Heart left ventricle (tissue), 16 donors: ENCODE data around the gene SLC25A43. TPM values are rescaled to one million over a fixed set of nuclear protein-coding genes. Genes with fewer than 3 reads are reported as not detected.
A peak's percentile ranks its signal among the peaks of the same experiment; 100 is the strongest.
"Not testable (repeated sequence)": the region's sequence is repeated elsewhere in the genome, so short reads cannot be mapped to it uniquely, and the experiment has no call there.

Experiments used
- ATAC-seq, 4 donors: fragments of 200-7000 bp; cut with Tn5 transposase; one replicate each; pipeline ENCODE4 v1.9.1; 2020 to 2022; ENCODE audit warnings: moderate library complexity in 4 of 4, mild to moderate bottlenecking in 3 of 4, moderate number of reproducible peaks in 1 of 4
- DNase-seq, 5 donors: peaks; one replicate each; pipeline ENCODE4 v3.0.0-alpha.2; 2020
- H3K27ac ChIP-seq, 12 donors: fragments of 200-600 bp; sonication (generic) in 4 of 12; one replicate each; pipeline versions ENCODE4 v1.5.0 to v1.8.0; 2016 to 2022; ENCODE audit warnings: mild to moderate bottlenecking in 2 of 12
- H3K27me3 ChIP-seq, 9 donors: fragments of 200-600 bp; sonication (generic) in 2 of 9; one replicate each; pipeline versions ENCODE4 v1.5.1 to v1.8.0; 2016 to 2022; ENCODE audit warnings: mild to moderate bottlenecking in 3 of 9
- H3K36me3 ChIP-seq, 9 donors: fragments of 200-600 bp; sonication (generic) in 2 of 9; one replicate each; pipeline versions ENCODE4 v1.5.0 to v1.8.0; 2018 to 2022; ENCODE audit warnings: mild to moderate bottlenecking in 2 of 9
- H3K4me1 ChIP-seq, 12 donors: fragments of 200-600 bp; sonication (generic) in 4 of 12; one replicate each; pipeline versions ENCODE4 v1.5.0 to v1.8.0; 2016 to 2022; ENCODE audit warnings: mild to moderate bottlenecking in 3 of 12
- H3K4me3 ChIP-seq, 12 donors: fragments of 200-600 bp; sonication (generic) in 4 of 12; one replicate each; pipeline versions ENCODE4 v1.5.0 to v1.8.0; 2017 to 2022; ENCODE audit warnings: mild to moderate bottlenecking in 9 of 12, moderate library complexity in 4 of 12
- H3K9me3 ChIP-seq, 12 donors: fragments of 200-600 bp; sonication (generic) in 4 of 12; one replicate each; pipeline versions ENCODE4 v1.5.0 to v1.8.0; 2016 to 2022; ENCODE audit warnings: mild to moderate bottlenecking in 1 of 12
- POLR2A ChIP-seq, 2 donors: fragments of 450-650 bp; IDR thresholded peaks; one replicate each; pipeline ENCODE4 v1.6.1; 2017; ENCODE audit warnings: antibody characterized with exemption in 2 of 2, mild to moderate bottlenecking in 2 of 2, moderate library complexity in 2 of 2
- WGBS, 4 donors: extraction: QIAGEN DNeasy Blood & Tissue Kit in 2 of 4; methylation state at CpG; one replicate each; pipeline versions ENCODE4 v1.1.5 to v1.1.7; 2013 to 2018; 5-methylcytosine and 5-hydroxymethylcytosine counted together
- intact Hi-C, 10 donors: fragments of 100-400 bp; cut with DNase I; formaldehyde crosslinking; loops; one replicate each; pipeline versions ENCODE4 v1.11.1 to v1.14.2; 2022
- long read RNA-seq, 3 donors: library from polyadenylated mRNA; unstranded; transcript quantifications; one replicate each; pipeline ENCODE4 v2.0.0, GENCODE V29; 2020 to 2021
- polyA plus RNA-seq, 2 donors: library from polyadenylated mRNA; stranded (reverse); fragments of 200-250 nt; gene quantifications; one replicate each; pipeline ENCODE4 v1.2.3, GENCODE V29; 2013
- total RNA-seq, 9 donors: library from RNA; depleted of rRNA in 2 of 9; stranded (reverse); fragments of >200 nt in 2 of 9; fragmentation: NEBNext Ultra II Directional in 3 of 9; extraction: Animal tissue kit (Norgen Biotek cat#: 25700) in 3 of 9; gene quantifications; one replicate each; pipeline versions ENCODE4 v1.1.0 to v1.2.4, GENCODE V29; 2016 to 2023
- TF ChIP-seq, protein P1 (sequence below), 12 donors: fragments of 200-600 bp; sonication (generic) in 4 of 12; IDR thresholded peaks; one replicate each; pipeline versions ENCODE4 v1.5.0 to v1.8.0; 2018 to 2022; ENCODE audit warnings: antibody characterized with exemption in 12 of 12, mild to moderate bottlenecking in 5 of 12
- donor health status: ischemic (EF 13 %, LVEDD 7.1; RV severe dilation, severe dysfunction).
- donor health status: healthy with polysubstance abuse.
- donor health status: DM: no; HTN: yes; CAD: no.
- donor health status: DM: no; HTN: no; CAD: no.
- donor health status: ischemic (EF 25% LVEDD 6.9; RV normal size, moderate dysfunction).
- donor health status: ischemic (EF 25% LVEDD 5.7; RV mildly dilated, moderate dysfunction).
- donor health status: healthy.
- donor health status: DM: yes; HTN: yes; CAD: no.
- donor health status: ischemic (EF 35%, LVEDD 5.7; RV mildly dilated, moderate dysfunction).
- donor health status: nonischemic (EF 11% LVEDD 7.7; RV severe dilation, severe dysfunction).
- donor health status: DM: yes; HTN: yes; CAD: no.
- donor health status: PGD.
- donor health status: ischemic (EF 29% LVEDD 5.4; RV normal size, mild dysfunction).
- donor health status: nonischemic (EF 23%, LVEDD 6.1; RV moderate dilation, normal function).

SLC25A43 gene
- total RNA-seq (1 to 10 TPM; 2.0 to 7.8 (median 3.2) TPM), polyA plus RNA-seq (1 to 10 TPM; 1.7 to 3.1 TPM)
- long read RNA-seq, donor 1, transcript SLC25A43-201 (5 exons, 2,783 nt) = major isoform, 5 of 5 reads
- long read RNA-seq, donor 1, partial matches to known transcripts = 0 of 5 reads
- long read RNA-seq, donor 1, other reads (novel, unspliced or antisense) = 0 of 5 reads
- long read RNA-seq, donor 2, transcript SLC25A43-201 (5 exons, 2,783 nt) = major isoform, 9 of 10 reads
- long read RNA-seq, donor 2, partial matches to known transcripts = 1 of 10 reads
- long read RNA-seq, donor 2, other reads (novel, unspliced or antisense) = 0 of 10 reads
- long read RNA-seq, donor 3, transcript SLC25A43-201 (5 exons, 2,783 nt) = major isoform, 5 of 5 reads
- long read RNA-seq, donor 3, partial matches to known transcripts = 0 of 5 reads
- long read RNA-seq, donor 3, other reads (novel, unspliced or antisense) = 0 of 5 reads

DNA sequence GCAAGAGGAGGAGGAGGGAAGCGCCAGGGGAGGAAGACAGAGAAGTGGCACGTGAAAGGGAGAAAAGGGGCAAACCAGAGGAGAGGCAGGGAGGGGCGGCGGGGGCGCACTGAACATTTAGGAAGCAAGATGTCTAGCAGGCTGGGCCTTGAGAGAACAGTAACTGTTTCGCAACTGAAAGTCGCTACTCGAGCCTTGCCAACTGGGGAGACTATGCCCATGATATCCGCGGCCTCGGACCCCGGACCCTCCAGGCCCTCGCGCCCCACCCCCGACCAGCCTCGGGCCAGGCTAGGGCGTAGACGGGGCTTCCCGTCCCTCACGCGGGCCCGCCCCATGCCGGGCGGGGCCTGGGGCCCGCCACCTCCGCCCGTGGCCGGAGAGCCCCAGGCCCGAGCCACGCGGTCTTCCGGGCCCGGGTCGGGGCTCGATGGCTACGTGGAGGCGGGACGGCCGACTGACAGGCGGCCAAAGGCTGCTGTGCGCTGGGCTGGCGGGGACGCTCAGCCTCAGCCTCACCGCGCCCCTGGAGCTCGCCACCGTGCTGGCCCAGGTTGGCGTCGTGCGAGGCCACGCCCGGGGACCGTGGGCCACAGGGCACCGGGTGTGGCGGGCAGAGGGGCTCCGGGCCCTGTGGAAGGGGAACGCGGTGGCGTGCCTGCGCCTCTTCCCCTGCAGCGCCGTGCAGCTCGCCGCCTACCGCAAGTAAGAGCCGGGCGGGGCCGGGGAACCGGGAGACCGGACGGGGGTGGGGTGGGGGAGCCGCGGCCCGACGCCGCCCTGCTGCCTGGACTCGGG, at the start of gene SLC25A43:
TSS of gene SLC25A43 (plus strand) at position 363 of the 798 bp plus-strand sequence. CDS start at position 431, 68 bp downstream.
- DNase-seq (peak; percentile 18 to 68 (median 34)), ATAC-seq (peak; percentile 75 to 96 (median 94))
- no peaks in the 10 kb centered on the region for H3K9me3 ChIP-seq
- H3K27me3 ChIP-seq = no peaks in the 10 kb centered on the region
- H3K4me3 ChIP-seq = peak within 1 kb of the TSS; percentile 50 to 91 (median 68)
- H3K4me1 ChIP-seq = peaks cover 0 to 8% (median 0%) of the 10 kb centered on the region in 12 donors
- H3K36me3 ChIP-seq = no peaks in the 10 kb centered on the region
- intact Hi-C loops = loop anchor here in 1 of 10 donors (2.0 kb wide), 1 partner anchor 162 kb away; the partner anchor contains the start of gene PGRMC1
- no peak for TF ChIP-seq POLR2A (IDR thresholded peaks at IDR 0.05)
- TF ChIP-seq, protein P1, sequence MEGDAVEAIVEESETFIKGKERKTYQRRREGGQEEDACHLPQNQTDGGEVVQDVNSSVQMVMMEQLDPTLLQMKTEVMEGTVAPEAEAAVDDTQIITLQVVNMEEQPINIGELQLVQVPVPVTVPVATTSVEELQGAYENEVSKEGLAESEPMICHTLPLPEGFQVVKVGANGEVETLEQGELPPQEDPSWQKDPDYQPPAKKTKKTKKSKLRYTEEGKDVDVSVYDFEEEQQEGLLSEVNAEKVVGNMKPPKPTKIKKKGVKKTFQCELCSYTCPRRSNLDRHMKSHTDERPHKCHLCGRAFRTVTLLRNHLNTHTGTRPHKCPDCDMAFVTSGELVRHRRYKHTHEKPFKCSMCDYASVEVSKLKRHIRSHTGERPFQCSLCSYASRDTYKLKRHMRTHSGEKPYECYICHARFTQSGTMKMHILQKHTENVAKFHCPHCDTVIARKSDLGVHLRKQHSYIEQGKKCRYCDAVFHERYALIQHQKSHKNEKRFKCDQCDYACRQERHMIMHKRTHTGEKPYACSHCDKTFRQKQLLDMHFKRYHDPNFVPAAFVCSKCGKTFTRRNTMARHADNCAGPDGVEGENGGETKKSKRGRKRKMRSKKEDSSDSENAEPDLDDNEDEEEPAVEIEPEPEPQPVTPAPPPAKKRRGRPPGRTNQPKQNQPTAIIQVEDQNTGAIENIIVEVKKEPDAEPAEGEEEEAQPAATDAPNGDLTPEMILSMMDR (IDR thresholded peaks at IDR 0.05) = no peak
- H3K27ac ChIP-seq = peak within 1 kb of the TSS; percentile 24 to 86 (median 76)
- WGBS, 4 donors = 1 to 44% (median 13%) methylated on average over 52 to 77 of the region's 77 CpGs

DNA sequence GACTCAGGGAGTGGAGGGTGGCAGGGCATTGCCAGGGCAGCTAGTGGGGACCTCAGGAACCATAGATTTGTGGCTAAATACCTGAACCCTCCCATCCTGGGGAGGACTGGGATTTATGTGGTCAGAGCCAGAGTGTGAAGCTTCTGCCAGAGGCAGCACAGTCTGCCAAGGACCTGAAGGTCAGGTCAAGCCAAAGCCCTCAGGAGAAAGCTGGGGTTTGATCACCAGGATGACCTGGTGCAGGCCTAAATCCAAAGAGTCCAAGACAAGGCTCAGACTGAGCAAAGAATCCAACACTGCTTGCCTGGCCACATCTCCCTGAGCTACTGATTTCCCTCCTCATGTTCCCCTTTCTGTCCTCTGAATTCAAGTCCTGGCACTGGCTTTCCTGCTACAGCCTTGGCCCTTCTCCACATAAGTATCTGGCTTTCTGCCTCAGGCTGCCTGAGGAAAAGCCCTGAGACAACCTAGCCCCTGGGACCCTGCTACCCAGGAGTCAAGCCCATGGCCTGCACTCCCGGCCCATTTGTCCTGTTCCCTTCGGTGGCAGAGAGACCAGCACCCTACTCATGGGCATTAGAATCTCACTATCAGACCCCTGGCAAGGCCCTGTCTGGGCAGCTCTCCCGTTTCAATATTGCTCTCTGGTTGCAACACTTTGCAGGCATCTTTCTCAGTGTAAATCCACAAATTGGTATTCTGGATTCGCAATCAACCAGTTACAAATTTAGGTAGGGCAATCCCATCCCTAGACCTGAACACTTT, 39.3 kb upstream of the SLC25A43 start:
- H3K36me3 ChIP-seq = no peaks in the 10 kb centered on the region
- intact Hi-C loops = no loop called here
- H3K27ac ChIP-seq = no peak overlapping the region
- H3K4me1 ChIP-seq = no peaks in the 10 kb centered on the region
- no peak for TF ChIP-seq POLR2A (IDR thresholded peaks at IDR 0.05)
- TF ChIP-seq, protein P1 (IDR thresholded peaks at IDR 0.05) = no peak
- DNase-seq (no peak), ATAC-seq (no peak)
- H3K9me3 ChIP-seq = no peaks in the 10 kb centered on the region
- WGBS, 4 donors = 55 to 78% (median 71%) methylated on average over 4 of the region's 4 CpGs
- no peak overlapping the region for H3K4me3 ChIP-seq
- peaks cover 0 to 8% (median 0%) of the 10 kb centered on the region in 9 donors for H3K27me3 ChIP-seq

DNA sequence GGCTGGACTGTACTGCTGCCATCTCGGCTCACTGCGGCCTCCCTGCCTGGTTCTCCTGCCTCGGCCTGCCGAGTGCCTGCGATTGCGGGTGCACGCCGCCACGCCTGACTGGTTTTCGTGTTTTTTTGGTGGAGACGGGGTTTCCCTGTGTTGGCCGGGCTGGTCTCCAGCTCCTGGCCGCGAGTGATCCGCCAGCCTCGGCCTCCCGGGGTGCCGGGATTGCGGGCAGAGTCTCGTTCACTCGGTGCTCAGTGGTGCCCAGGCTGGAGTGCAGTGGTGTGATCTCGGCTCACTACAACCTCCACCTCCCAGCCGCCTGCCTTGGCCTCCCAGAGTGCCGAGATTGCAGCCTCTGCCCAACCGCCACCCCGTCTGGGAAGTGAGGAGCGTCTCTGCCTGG, 37.7 kb upstream of the SLC25A43 start:
- ATAC-seq = not testable (repeated sequence)
- 80 to 98% (median 95%) methylated on average over 10 to 24 of the region's 27 CpGs for WGBS, 4 donors

DNA sequence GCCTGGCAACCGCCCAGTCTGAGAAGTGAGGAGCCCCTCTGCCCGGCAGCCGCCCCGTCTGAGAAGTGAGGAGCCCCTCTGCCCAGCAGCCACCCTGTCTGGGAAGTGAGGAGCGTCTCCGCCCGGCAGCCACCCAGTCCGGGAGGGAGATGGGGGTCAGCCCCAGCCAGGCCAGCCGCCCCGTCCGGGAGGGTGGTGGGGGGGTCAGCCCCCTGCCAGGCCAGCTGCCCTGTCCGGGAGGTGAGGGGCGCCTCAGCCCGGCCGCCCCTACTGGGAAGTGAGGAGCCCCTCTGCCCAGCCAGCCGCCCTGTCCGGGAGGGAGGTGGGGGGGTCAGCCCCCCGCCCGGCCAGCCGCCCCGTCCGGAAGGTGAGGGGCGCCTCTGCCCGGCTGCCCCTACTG, 37.1 kb upstream of the SLC25A43 start:
- intact Hi-C loops, H3K4me3 ChIP-seq, DNase-seq, H3K9me3 ChIP-seq, ATAC-seq, H3K27ac ChIP-seq, H3K27me3 ChIP-seq, H3K36me3 ChIP-seq, H3K4me1 ChIP-seq: not testable (repeated sequence)
- 92 to 100% (median 92%) methylated on average over 1 to 24 of the region's 24 CpGs; no CpG with 5 or more reads in 1 of the 4 donors for WGBS, 4 donors

More for the DNA sequence above, 37.7 kb upstream of the SLC25A43 start:
- H3K27ac ChIP-seq, intact Hi-C loops, H3K36me3 ChIP-seq, H3K27me3 ChIP-seq, H3K4me3 ChIP-seq, H3K9me3 ChIP-seq, H3K4me1 ChIP-seq, DNase-seq: not testable (repeated sequence)
